GM18507 (cell line): Measurements from ENCODE around the gene AFF3.

Experiments
- DNase-seq: peaks from one replicate; pipeline ENCODE4 v3.0.0; 2011; ENCODE audit warnings: low read depth; ENCODE audit not compliant: insufficient read length; ENCODE audit errors: extremely low spot score
- FAIRE-seq: peaks from 2 replicates; lab custom pipeline; 2011; peaks lifted over from hg19 to GRCh38; lab: Jason Lieb, UNC

AFF3 gene

DNA sequence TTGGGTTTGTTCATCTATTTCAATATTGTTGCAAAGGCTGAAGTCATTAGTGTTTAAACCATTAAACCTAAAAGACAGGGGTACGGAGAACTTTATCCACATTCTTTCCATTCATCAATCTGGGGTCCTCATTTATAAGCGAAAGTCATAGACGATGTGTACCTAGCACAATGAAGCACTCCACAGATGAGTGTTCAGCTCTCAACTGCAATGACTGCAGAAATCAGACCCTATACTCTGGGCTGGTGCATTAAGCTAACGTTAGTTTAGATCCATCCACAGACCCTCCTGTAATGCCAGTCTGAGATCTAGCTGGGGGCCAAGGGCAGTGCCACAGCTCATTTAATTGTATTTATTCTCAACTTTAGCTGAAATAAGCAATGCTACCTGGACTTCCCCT lies 155.2 kb downstream of the AFF3 start:
- FAIRE-seq (no peak), DNase-seq (no peak)

DNA sequence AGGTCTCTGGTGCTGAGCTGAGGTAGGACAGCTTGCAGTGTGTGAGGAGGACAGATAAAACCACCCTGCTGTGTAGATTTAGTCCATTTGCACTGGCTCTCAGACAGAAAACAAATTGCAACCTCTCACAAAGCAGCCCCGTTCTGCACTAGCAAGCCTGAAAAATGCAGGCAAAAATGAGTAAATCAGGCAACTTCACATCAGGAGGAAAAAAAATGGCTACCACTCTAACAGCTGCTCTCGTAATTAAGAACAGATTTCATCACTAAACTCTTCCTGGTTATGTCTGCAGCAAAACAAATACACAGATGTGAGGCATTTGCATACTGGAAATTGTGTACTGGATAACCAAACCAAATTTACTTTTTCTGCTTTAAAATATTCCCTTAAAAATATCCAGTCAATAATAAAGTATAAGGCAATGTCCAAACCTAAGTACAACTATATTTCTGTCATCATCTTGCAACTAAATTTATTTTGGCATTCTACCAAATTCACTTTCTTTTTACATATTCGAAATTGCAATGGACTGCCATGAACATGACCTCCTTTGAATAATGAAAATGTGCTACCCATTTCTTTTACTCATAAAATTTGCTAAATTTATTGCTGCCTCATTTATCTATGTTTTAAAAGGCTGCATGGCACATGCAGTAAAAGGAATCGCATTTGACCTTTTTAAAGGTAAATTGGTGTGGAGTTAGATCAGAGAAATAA lies 157.4 kb downstream of the AFF3 start:
- FAIRE-seq: no peak
- no peak for DNase-seq

- FAIRE-seq: no peak
- no peak for DNase-seq
Observed at GRCh38 chr2:99982744-99983143, 159.6 kb downstream of the AFF3 start.

DNA sequence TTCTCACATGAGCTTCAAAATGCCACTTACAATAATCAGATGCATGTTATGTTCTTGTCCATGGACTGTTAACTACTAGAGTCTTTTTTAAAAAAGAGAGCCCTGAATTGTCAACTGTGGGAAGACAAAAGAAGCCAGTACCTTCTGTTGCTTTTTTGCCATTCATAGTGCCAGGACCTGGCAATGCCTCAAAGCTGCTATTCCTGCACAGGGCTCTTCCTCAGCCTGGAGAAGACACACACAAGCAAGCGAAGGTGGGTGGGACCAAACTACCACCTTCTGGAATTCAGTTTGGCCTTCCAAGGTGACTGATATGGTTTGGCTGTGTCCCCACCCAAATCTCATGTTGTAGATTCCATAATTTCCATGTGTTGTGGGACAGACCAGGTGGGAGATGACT lies 160.6 kb downstream of the AFF3 start:
- FAIRE-seq (no peak), DNase-seq (no peak)

DNA sequence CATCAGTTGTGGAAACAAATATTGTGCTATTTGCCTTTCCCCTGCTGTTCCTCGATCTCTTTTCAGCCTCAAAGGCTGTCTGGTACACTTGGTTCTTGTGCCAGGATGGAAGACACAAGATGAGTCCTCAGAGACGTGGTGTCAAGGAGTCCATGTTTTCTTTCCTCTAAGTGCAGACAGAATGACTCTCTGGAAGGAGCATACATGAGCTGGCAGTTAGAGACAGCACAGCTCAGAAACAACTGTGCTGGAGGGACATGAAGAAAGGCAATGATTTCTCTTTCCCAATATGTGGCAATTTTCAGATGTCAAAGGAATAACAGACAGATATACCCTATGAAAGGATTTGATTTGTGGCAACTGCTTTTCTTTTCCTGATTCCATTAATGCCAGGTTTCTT lies 162.2 kb downstream of the AFF3 start:
- DNase-seq (no peak), FAIRE-seq (no peak)

DNA sequence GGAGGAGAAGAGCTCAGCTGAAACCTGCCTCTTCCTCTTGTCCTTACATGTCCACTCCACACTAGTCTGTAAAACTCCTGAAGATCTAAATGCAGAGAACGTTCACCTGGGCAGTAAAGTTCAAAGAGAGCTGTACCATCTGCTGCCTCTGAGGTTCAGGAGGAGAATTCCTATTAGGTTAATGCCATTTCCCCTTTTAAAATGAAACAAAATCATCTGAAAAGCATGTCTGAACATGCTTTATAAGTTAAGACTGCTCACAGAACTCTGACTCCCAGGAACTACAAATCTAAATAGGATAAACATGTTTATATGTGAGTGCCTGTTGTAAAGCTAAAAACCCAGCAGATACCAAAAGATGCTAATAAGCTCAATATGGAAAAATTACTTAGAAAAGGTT lies 164.4 kb downstream of the AFF3 start:
- DNase-seq: no peak
- no peak for FAIRE-seq

DNA sequence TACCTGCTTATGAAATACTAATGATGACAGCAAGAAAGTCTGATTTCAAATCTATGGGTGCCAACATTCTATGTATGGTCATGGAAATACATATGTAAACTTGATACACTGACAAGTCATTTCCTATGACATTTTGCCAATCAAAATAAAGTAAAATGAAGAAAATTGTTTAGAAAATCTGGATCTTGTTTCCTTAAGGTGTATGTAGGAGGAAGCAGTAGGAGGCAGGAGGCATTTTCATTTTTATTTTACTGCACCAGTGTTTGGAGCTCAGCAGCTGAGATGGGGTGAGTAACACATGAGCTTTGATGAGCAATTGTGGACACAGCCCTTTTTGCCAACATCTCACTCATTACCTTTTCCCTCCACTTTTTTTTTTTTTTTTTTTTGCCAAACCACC lies 167.0 kb downstream of the AFF3 start:
- no peak for DNase-seq

DNA sequence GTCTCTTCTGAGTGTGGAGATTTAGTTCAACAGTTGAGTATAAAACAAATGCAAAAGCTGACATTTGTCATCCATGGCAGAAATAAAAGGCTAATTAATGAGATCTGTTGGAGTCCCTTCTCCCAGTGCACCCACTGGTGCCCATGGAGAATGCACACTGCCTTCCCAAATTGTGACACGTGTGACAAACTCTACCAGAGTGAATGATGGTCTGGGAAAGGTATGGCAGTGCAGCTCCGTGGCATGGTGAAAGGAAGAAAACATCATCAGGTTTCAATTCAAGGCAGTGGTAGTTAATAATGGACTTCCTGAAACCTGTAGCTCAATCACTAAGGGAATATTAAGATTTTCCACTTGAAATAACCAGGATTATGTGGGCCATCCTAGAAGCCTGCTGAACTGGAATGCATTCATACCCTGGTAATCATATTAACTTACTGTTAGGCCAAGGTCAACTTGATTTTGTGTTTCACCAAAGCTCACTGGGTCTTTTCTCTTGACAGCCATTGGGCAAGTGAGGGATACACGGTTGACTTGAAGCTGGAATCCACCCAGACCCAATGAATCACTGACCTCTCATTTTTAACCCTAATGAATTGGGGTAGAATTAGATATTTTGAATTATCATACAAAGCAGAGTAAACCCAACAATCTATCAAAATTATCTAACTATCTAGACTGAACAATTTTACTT lies 167.6 kb downstream of the AFF3 start:
- no peak for FAIRE-seq
- DNase-seq: no peak

More for the DNA sequence above, 167.0 kb downstream of the AFF3 start:
- no peak for FAIRE-seq

- no peak for FAIRE-seq
- DNase-seq: no peak
Observed at GRCh38 chr2:99974275-99974674, 168.1 kb downstream of the AFF3 start.

- no peak for FAIRE-seq
- no peak for DNase-seq
Observed at GRCh38 chr2:99971326-99971900, 171.0 kb downstream of the AFF3 start.

DNA sequence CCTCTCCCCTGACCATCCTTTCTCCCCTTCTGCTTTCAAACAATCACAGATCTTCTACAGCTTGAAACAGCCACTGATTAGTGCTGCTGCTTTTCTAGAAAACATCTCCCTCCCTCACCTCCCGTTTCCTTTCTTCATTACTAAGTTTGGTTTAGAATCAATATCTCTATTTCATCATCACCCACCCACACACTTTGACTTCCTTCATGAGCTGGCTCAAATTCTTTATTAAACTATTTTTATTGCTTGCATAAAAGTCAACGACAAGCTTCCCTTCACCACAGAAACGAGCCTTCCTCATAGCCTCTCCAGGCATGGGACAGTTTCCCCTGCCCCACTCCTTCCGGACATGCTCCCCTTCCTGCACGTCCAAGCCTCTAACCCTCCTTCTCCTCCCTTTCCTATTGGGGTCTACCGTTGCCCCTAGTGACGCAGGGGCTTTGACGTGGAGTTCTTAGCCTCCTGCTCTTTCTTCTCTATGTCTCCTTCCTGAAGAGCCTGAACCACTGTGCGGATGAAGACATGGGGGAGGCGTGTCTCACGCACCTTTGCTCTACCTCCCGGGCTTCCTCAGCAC lies 172.0 kb downstream of the AFF3 start:
- DNase-seq (no peak), FAIRE-seq (no peak)

DNA sequence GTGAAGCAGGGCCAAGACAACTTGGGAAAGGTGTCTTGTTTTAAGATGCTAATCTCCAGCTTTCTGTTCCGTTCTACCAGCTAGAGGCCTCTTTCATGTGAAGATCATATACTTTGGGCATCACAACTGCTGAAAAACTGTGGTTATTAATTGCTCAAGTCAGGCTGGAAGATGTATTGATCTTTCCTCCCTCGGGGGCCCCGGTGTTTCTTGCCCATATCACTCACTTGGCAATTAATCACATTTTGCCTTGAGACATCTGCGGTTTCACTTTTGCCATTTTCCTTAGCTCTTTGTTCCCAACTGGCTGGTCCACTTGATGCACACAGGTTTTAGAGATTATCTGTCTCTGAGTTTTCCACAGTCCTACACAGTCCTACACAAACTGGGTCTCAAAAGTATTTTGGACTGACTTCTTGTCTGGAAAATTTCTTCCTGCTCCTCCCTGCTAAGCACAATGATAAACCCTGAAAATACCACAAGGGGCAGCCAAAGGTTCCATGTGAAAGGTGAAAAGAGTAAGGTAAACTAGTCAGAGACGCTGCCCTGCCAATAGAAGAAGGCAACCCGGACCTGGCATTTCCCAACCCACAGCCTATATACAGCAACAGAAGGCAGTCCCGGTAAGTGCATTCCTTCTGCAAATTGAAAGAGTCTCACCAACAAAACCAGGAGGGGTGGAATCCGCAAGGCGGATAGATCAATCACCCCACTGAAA lies 181.0 kb downstream of the AFF3 start:
- DNase-seq (no peak), FAIRE-seq (no peak)

DNA sequence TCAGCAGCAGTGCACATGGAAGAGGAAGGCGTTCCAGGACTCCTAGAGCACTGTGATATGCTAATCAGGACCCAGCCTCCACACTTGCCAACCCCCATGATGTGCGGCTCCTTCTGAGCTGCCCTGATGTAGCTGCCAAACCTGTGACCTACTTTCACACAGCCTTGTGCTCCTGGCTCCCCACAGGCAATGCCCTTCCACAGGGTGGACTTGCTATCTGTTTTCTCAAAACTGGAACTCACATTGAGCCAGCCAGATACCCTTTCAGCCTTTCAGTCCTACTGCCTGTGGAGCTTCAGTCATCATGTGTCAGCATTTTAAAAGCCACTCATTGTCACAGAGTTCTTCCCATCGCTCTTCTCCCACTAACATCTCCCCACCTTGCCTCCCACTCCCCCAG lies 181.6 kb downstream of the AFF3 start:
- DNase-seq: no peak

GRCh38 chr2:99960291-99960690 lies 182.1 kb downstream of the AFF3 start:
- FAIRE-seq: no peak
- DNase-seq: no peak

More for the DNA sequence above, 181.6 kb downstream of the AFF3 start:
- FAIRE-seq: no peak

- no peak for DNase-seq
- no peak for FAIRE-seq
Observed at GRCh38 chr2:99959261-99960014, 183.0 kb downstream of the AFF3 start.

DNA sequence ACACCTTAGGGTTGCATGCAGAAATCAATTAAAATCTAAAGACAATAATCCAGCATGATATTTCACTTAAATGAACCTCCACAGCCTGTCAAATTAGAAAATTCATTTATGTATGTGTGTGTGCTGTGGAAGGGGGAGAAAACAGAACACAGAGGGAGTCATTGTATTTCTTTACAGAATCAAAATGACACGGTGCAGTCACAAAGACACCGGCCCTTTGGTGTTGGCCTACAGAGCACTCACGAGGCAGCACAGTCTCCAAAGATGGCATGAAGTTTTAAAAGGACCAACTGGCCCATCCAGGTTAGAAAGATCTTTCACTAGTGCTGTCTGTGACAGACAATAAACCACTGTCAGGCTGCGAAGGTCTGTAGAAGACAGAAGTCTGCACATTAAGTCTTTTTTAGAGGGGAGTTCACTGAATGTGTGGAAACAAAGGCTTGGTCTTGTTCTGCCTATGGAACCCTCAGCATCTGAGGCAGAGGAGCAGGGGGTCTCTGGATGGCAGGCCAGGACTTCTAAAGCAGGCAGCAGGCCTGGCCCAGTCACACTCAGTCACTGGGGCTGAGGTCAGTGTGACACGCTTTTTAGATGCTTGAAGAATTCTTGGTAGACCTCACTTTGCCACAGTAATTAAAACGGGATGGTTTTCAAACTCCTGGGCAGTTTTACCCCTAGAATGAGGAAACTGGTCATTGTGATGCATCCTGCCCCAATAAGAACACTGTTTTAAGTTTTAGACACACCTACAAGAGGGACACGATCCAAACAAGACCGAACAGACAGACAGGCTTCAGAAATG lies 184.9 kb downstream of the AFF3 start:
- no peak for DNase-seq

GRCh38 chr2:99956232-99957030 lies 186.0 kb downstream of the AFF3 start:
- FAIRE-seq (no peak), DNase-seq (no peak)

More for the DNA sequence above, 184.9 kb downstream of the AFF3 start:
- no peak for FAIRE-seq

- no peak for DNase-seq
- FAIRE-seq: no peak
Observed at GRCh38 chr2:99953750-99954149, 188.6 kb downstream of the AFF3 start.
